HG03571 (cell line): ENCODE results near the gene ANKRD11.
"Not testable (repeated sequence)": the region's sequence is repeated elsewhere in the genome, so short reads cannot be mapped to it uniquely, and the experiment has no call there.

Experiments
- ATAC-seq: cut with Tn5 transposase; IDR thresholded peaks from one replicate; pipeline ENCODE4 v1.9.1; 2021; ENCODE audit not compliant: unreplicated experiment

Gene ANKRD11

DNA sequence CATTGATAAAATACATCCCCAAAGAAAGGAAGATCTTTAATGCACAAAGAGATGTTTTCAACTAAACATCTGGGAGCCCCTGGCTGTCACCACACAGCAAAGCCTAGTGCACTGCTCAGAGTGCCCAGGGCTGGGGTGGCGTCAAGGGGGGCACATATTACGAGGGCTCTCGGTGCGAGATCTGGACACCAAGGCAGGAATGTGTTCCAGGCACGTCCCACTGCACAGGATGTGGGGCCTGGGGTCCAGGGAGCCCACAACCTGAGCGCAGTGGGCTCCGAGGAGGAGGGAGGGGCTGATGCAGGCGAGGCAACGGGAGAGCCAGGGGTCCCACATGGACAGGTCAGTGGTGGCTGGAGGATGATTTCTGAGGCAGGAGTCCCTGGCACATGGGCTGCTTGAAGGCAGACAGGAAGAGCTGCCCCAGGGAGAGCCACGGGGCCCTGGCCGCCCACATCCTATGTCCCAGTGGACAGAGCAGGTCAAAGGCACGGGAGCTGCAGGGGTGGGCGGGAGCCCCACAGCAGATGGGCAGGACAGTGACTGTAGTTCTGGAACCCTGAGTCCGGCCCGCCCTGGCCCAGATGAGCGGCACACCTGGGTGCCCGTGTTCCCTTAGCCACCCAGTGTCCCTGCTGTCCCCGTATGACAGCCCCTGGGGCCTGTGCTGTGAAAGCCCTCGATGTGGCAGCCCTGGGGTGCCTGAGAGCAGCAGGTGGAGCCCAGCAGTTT lies 216.5 kb downstream of the ANKRD11 start:
- no peak for ATAC-seq

DNA sequence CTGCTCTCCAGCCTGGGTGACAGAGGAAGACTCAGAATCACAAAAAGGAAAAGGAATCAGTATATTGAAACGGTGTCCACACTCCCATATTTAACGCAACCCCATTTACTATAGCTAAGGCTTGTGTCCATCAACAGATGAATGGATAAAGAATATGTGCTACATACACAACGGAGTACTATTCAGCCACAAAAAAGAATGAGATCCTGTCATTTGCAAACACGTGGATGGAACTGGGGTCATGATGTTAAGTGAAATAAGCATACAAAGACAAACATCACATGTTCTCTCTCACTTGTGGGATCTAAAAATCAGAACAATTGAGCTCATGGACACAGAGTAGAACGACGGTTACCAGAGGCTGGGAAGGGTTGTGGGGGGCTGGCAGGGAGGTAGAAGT lies 217.7 kb downstream of the ANKRD11 start:
- ATAC-seq, result no peak

DNA sequence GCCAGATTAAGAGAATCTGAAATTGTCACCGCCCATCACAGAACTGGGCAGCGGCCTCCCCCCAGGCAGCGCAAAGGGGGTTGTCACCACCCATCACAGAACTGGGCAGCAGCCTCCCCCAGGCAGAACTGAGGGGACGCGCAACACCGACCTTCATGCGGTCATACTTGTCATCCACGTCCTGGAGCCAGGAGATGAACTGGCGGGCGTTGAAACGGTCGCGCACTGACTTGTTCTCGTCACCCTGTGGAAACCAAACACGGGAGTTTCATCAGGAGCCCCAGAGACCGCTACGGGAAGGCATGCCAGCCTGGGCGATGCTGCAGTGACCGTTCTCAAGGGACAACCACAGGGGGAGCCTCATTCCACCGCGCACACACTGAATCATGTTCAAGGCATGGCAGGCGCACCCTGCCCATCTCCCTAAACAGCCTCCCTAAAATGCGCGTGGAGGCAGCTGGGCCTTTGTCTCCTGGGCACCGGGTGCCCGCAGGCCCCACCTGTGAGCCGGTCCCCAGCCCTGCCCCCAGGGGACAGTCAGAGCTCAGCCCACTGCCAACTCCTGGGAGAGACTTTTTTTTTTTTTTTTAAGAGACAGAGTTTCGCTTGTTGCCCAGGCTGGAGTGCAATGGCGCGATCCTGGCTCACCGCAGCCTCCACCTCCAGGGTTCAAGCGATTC lies 219.6 kb downstream of the ANKRD11 start:
- ATAC-seq, result no peak

DNA sequence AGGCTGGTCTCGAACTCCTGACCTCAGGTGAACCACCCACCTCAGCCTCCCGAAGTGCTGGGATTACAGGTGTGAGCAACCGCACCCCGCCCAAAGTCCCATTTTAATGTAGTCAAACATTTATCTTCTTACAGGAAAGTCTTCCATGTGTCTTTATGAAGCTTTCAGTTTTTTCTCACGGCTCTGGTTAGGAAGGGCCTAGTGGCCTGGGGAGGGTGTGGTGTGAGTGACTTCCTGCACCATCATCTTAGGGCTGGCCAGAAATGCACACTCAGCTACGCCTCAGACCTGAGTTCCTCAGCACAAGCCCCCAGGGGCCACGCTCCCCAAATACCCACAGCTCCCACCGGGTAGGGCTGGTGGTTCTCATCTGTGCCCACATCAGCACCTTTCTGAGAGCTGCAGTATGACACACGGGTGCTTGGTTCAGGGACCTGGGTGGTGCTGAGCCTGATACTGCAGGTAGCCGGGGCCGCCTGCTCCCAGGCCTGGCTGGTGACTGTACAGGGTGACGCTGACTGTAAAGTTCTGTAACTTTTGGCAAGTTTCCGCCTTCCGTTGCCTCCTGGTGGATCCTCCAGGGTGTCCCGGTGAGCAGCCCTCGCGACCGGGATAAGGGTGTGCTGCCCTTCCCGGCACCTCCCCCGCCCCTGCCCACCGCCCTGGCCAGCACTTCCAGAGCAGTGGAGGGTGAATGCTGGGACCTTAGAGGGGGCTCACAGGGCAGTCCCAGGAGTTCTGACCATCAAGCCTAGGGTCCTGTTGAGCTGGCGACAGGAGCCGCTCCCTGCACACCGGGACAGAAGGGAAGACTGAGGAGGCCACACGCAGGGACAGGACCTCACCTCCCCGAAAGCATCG lies 220.3 kb downstream of the ANKRD11 start:
- ATAC-seq, result no peak

DNA sequence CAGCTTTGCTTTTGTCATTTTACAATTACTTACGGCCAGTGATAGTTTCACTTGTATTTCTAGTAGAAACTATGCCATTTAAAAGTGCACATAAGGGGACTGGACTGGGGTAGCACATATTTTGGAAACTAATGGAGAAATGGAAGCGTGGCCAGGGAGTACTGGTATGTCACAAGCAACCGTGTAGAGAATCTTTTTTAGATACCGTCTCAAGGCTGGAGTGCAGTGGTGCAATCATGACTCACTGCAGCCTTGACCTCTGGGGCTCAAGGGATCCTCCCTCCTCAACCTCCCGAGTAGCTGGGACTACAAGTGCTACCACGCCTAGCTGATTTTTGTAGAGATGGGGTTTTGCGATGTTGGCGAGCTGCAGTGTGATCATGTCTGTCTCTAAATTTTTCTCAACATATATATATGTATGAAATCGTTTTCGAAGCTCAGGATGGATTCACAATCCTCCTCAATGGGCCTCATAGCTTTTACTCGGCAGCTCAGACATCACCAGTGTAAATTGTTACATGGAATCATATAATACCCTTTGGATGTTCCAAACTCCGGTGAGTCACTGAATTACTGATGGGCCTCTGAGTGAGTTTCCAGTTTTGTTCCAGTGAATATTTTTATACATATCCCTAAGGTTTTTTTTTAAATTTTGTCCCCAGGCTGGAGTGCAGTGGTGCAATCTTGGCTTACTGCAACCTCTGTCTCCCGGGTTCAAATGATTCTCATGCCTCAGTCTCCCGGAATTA lies 221.2 kb downstream of the ANKRD11 start:
- no peak for ATAC-seq

DNA sequence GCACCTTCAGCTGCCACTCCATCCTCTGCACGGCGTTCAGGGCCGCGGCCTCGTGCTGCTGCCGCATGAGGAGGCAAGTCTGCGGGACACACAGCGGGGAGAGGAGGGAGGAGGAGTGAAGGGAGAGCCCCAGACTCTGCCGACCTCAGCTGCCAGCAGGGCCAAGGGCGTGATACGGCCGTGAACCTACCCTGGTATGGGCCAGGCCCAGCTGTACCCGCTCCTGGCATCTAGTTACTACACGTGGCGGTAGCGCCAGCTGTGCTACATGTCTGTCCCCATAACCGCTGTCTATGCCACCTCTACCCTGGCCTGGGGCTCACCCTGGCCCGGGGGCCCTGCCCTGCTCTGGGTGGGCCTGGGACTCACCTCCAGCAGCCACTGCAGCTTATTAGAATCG lies 221.8 kb downstream of the ANKRD11 start:
- ATAC-seq, result no peak

DNA sequence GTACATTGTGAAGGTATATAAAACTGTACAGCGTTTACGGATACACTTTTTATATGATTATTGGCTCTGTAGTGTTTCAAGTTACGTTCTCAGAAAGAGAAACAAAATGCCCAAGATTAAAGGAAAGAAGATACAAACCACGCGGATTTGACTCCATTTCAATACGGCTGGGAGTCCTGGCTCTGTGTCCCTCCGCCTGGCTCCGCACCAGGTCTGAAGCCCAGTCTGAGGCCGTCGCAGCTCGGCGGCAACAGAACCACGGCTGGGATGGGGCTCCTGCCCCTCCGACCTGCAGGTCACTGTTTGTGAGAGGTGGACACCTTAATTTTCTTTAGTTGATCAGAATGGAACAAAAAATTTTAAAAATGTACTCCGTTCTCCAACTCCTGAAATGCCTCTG lies 222.6 kb downstream of the ANKRD11 start:
- ATAC-seq, result not testable (repeated sequence)

DNA sequence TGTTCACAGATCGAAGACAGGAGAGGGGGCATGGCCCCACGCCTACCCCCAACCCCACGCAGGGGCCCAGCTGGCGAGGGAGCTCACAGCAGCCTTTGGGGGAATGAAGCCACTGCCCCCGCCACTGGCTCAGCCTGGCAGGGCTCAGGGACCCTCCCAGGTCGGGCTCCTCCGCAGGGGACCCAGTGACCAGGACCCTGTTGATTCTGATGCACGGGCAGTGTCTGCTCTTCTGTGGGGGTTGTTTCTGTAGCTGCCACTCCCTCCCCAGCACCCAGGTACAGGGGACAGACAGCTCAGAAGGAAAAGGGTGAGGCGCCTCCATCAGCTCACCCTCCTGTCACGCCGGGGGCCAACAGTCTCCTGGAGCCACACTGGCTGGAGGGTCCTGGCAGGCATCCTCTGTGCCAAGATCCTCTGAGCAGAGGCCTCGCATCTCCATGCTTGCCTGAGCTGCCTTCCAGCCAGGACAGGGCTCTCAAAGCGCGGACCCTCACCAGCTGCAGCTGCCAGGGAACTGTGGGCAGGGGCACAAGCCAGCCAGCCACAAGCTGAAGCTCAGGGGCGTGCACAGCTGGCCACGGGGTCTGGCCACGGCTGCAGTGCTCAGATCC lies 223.7 kb downstream of the ANKRD11 start:
- ATAC-seq, result no peak

DNA sequence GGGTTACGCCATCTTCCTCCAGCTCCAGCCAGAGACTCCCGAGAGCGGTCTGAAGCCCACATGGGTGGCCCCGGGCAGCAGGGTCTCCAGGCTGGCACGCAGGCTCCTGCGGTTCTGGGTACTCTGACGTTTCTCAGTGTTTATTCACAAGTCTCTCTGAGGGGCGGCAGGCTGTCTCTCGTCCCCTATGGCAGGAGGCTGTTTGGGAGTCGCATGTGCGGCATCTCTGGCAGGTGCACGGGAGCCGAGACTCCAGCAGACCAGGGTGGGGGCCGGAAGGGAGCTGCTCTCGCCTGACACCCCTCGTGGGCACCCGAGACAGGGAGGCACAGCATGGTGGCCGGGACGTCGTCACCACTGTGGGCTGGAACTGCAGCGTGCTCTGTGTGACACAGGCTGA lies 224.7 kb downstream of the ANKRD11 start:
- ATAC-seq, result no peak

DNA sequence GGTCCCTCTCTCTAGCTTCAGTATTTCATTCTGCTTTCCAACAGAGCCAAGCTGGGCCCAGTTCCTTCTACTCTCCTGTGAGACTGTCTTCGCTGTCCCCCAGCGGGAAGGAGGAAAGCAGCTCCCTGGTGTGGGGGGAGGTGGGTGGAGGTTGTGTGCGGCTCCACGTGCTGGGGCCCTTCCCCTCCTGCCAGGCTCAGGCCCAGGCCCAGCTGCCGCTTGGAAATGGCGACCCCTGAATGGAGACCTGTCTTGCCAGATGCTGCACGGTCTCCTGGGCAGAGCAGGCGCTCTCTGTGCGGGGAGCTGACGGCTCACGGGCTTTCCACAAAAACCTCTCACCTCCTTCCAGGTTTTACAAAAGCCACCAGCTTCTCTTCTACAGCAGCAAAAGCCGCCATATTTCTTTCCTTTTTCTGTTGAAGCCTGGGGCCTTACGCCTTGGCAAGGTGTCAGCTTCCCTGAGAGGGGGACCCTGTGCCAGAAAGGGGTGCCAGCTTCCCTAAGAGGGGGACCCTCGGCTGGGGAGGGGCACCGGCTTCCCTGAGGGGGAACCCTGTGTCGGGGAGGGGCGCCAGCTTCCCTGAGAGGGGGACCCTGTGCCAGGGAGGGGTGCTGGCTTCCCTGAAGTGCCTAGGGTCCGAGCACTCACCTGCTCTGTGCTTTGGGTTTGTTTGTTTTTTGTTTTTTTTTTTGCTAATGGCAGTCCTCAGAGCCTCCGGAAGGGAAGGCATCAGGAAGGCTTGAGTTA lies 225.4 kb downstream of the ANKRD11 start:
- ATAC-seq, result no peak

DNA sequence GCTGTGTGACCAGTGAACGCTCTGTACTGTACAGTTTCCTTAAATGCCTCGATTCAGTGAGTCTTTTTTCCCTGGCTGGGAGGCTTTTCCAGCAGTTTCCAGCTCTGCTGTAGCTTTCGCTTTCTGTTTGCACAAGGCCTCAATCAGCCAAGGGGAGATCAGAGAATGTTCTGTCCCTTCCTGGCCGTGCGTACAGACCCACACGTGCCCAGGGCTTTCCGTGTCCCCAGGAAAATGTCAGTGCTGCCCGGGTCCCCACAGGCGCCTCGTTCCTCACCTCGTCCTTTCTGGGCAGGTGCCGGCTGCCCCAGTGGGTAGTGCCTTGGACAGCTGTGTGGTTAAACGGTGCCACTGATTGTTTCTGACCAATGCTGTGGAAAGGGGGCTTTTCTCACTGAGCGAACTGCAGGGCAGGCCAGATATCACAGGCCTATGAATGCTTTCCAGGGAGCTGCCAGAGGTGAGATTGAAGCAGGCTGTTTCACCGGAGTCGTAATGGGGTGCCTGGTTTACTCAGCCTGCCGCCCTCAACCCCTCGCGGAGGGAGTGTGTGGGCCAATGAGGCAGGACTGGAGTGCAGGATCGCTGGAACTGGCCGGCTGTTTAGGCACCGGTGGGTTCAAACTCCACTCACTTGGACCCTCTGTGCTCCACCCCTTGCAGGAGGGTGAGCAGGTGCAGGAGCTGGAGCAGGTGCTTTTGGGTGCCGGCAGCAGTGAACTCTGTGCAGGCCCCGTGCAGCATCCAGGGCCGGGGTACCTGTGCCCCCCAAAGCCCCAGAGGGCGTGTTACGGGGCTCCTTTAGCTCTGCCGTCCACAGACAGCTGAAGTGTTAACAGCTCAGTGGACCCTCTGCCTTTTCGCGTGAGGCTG lies 228.4 kb downstream of the ANKRD11 start:
- no peak for ATAC-seq

DNA sequence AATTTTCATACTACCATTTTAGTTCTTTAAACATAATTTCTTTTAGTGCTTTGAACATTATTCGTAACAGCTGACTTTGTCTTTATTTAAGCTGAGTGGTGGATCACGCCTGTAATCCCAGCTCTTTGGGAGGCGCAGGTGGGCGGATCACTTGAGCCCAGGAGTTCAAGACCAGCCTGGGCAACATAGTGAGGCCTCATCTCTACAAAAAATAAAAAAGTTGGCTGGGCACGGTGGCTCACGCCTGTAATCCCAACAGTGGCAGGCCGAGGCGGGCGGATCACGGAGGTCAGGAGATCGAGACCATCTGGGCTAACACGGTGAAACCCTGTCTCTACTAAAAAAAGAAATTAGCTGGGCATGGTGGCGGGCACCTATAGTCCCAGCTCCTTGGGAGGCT lies 230.5 kb downstream of the ANKRD11 start:
- not testable (repeated sequence) for ATAC-seq

DNA sequence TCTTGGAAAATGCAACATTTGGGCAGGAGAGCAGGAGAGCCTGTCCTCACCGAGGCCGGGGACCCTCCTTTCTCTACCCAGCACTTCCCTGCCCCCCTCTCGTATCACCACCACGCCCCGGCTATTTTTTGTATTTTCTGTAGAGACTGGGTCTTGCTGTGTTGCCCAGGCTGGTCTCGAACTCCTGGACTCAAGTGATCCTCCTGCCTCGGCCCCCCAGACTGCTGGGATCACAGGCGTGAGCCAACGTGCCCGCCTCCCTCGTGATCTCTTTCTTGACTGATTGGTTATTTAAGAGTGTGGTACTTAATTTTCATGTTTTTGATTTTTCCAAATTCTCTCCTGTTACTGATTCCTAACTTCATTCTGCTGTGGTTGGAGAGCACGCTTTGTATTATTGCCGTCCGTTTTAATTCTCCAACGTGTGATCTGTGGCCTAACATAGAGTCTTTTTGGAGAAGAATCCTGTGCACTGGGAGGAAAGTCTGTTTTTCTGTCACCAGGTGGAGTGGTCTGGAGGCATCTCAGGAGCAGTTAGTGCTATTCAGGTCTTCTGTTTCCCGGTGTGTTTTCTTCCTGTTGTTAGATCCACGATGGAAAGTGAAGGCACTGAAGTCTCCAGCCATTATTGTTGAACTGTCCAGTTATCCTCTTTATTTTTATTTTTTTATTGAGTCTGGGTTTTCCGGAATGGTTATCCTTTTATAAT lies 232.4 kb downstream of the ANKRD11 start:
- no peak for ATAC-seq

DNA sequence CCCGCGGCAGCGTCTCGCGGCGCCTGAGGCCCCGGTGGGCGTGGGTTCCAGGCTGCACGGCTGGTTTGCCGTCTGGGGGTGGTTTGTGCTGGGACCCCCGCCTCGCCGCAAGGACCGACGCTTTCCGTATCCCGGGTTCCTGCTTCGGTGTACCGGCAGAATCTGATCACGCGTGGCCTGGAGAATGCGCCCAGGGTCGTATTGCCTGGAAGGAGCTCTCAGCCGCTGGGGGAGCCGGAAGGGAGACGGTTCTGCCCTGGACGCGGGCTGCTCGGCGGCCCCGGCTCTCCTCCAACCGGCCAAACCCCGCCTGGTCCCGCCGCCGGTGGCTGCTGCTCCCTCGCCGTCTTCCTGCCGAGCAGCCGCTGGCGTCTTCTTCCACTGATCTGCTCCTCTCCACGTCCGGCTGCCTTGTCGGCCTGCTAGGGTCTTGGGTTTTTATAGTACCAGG lies 233.1 kb downstream of the ANKRD11 start:
- ATAC-seq, result no peak

DNA sequence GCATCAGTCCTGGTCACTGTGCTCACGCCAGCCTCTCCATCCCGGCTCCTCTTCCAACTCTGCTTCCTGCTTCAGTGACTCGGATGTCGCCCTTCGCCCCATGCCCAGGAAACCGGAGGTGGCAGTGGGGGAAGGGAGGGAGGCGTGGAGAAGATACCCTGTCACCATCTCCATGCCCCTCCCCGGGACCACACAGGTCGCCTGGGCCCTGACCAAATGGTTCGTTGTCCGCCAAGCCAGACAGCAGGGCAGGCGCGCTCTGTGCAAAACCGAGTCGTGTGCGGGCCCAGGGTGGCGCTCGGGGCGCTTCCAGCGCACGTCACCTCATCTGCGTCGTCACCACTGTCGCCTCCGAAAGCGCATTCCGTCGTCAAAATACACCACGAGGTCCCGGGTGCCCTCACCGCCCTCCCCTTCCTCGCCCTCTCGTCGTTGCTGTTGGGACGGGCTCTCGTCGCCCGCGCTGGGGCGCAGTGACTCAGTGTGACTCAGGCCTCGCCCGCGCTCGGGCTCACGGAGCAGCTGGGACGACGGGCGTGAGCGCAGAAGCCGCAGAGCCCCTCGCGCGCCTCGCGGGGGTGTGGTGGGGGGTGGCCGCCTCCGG lies 233.6 kb downstream of the ANKRD11 start:
- no peak for ATAC-seq

DNA sequence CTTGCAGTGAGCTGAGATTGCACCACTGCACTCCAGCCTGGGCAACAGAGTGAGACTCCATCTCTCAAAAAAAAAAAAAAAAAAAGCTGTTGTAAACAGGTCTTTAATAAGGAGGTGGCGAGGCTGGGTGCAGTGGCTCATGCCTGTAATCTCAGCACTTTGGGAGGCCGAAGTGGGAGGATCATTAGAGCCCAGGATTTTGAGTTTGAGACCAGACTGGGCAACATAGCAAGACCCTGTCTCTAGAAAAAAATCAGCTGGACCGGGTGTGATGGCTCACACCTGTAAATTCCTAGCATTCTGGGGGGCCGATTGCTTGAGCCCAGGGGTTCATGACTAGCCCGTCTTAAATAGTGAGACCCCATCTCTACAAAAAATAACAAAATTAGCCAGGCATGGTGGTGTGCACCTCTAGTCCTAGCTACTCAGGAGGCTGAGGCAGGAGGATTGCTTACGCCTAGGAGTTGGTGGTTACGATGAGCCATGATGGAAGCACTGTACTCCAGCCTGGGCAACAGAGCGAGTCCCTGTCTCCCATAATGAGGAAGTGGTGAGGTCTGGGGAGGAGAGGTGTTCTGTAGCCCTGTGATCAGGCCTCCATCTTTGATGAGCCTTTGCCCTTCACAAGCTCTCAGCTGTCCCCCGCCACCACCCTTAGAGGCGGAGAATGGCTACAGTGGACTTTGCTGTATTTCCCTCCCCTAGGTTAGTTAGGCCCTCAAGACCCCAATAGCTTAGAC lies 236.6 kb downstream of the ANKRD11 start:
- ATAC-seq, result no peak
